GM19043 (cell line): ENCODE data around the gene VAX1.
"Not testable (repeated sequence)": the region's sequence is repeated elsewhere in the genome, so short reads cannot be mapped to it uniquely, and the experiment has no call there.

Source experiments
- ATAC-seq: cut with Tn5 transposase; IDR thresholded peaks from one replicate; pipeline ENCODE4 v1.9.1; 2021; ENCODE audit warnings: low read depth; ENCODE audit not compliant: unreplicated experiment

VAX1 gene

GRCh38 chr10:117137911-117138642 lies at the start of gene VAX1:
VAX1 (minus strand) TSS chr10:117138270; CDS start chr10:117138056, 214 bp downstream.
- ATAC-seq, result no peak

GRCh38 chr10:117186832-117187615 lies 49.0 kb upstream of the VAX1 start:
- ATAC-seq, result no peak

- not testable (repeated sequence) for ATAC-seq
Observed at GRCh38 chr10:117185817-117186216, 47.7 kb upstream of the VAX1 start.

- no peak for ATAC-seq
Observed at GRCh38 chr10:117184821-117185220, 46.8 kb upstream of the VAX1 start.

- no peak for ATAC-seq
Observed at GRCh38 chr10:117184296-117184695, 46.2 kb upstream of the VAX1 start.

GRCh38 chr10:117178190-117178589 lies 40.1 kb upstream of the VAX1 start:
- no peak for ATAC-seq

GRCh38 chr10:117175901-117176534 lies 37.9 kb upstream of the VAX1 start:
- peak; percentile 49 for ATAC-seq

GRCh38 chr10:117175215-117175900 lies 37.3 kb upstream of the VAX1 start:
- ATAC-seq, result peak; percentile 35

- peak; percentile 76 for ATAC-seq
Observed at GRCh38 chr10:117174439-117175214, 36.6 kb upstream of the VAX1 start.

GRCh38 chr10:117170244-117170643 lies 32.2 kb upstream of the VAX1 start:
- no peak for ATAC-seq

GRCh38 chr10:117169480-117169879 lies 31.4 kb upstream of the VAX1 start:
- no peak for ATAC-seq

GRCh38 chr10:117168729-117169128 lies 30.7 kb upstream of the VAX1 start:
- ATAC-seq, result no peak

- peak; percentile 89 for ATAC-seq
Observed at GRCh38 chr10:117167789-117168674, 30.0 kb upstream of the VAX1 start.

- no peak for ATAC-seq
Observed at GRCh38 chr10:117167346-117167788, 29.3 kb upstream of the VAX1 start.

GRCh38 chr10:117166418-117167345 lies 28.6 kb upstream of the VAX1 start:
- ATAC-seq, result no peak

GRCh38 chr10:117165538-117166417 lies 27.7 kb upstream of the VAX1 start:
- ATAC-seq, result no peak
